Globus pallidus (tissue), 1 donor: ENCODE measurements around the gene SMAD6.
"Not testable (repeated sequence)": the region's sequence is repeated elsewhere in the genome, so short reads cannot be mapped to it uniquely, and the experiment has no call there.

Experiments used
- DNase-seq: peaks from one replicate; pipeline ENCODE4 v3.0.0-alpha.2; 2015; ENCODE audit warnings: low spot score

SMAD6 gene

DNA sequence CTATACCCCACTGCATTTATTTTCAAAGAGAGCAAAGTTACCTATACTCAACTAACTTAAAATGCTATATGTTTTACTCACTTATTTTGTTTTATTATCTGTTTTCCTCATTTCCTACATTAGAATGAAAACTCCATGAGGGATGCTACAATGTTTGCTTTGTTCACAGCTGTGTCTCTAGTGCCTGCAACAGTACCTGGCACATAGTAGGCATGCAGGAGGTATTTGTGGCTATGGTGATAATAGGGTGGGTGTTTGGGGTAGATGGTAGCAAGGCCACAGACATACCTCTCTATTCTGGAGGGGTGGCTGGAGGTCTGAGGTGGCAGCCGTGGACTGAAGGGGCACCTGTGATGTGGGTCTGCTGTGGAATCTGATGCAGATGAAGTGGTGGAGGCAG lies 24.7 kb upstream of the SMAD6 start:
- no peak for DNase-seq

DNA sequence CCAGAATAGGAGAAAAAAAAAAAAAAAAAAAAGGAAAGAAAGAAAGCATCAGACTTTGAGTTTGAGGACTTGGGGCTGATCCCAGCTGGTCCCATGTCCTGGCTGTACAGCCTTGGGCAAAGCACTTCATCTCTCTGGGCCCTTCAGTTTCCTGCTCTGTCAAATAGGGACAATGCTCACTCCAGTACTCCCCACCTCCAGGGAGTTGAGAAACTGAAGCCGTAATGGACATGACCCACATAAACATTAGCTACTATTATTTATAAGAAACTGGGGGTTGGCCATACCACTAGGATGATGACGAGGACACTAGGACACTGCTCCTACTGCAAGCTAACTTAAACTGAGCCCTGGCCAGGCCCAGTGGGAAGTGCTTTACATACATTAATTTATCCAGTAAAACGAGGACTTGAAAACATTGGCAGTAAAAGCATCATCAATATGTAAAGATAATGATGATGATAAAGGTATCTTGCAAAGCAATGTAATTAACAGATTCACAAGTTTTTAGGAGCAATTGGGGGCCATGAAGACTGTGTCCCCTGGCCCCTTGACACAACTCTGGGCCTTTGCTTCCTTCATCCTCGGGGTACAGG lies 22.9 kb upstream of the SMAD6 start:
- no peak for DNase-seq

DNA sequence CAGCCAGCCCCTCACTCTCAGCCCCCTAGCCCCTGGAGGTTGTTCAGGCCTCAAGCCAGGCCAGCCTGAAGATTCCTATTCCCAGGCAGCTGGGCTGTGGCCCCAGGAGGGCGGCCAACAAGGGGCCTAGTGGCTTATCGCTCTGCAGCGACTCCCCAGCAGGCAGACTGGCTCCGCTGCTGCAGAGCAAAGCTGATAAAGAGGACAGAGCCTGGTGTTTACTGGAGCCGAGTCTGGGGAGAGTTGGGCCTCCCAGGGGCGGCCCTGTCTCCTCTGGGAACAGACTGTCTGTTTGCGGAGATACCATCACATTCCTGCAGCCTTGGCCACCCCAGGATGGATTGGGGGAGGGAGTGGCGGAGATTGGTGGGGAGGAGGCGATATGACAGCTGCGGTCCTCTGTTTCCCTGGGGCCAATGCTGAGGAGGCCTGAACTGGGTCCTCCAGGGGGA lies 22.4 kb upstream of the SMAD6 start:
- no peak for DNase-seq

DNA sequence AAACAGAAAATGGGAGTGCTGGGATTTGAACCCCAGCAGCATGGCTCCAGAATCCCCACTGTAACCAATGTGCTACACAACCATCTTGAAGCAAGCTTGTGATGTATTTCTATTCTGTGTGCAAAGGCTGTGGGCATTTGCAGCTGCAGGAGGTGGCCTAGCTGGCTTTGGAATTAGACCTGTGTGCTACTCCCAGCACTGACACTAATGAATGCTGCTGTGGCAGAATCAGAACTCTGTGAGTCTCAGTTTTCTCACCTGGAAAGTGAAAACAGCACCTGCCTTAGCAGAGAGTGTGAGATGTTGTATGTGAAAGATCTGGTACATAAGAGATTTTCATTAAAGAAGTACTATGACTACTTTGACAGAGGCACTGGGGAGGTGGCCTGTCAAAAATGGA lies 21.5 kb upstream of the SMAD6 start:
- no peak for DNase-seq

DNA sequence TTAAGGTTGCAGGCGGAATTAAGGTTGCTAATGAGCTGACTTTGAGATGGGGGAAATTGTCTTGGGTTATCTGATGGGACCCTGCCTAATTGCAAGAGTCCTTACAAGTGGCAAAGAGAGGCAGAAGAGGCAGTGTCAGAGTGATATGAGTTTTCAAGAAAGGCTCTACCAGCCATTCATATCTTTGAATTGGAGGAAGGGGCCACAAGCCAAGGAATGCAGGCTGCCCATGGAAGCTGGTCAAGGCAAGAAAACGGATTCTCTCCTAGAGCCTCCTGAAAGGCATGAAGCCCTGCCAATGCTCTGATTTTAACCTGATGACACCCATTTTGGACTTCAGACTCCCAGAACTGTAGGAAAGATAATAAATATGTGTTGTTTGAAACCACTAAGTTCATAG lies 20.6 kb upstream of the SMAD6 start:
- DNase-seq: no peak

DNA sequence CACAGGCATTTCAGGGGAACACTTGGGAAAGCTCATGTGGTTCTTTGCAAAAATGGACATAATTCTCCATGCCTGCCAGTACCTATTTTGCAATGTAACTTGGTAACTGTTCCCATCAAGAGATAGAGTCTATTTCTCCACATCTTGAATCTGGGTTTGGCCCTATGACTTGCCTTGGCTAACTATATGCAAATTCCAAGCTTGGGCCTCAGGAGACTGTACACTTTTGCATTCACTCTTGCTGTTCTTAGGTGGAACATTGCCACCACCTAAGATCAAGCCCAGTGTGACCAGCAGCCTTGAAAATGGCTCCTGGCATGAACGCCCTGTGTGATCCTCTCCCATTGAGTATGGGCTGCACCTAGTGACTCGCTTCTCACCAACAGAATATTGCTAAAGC lies 19.8 kb upstream of the SMAD6 start:
- DNase-seq: no peak

DNA sequence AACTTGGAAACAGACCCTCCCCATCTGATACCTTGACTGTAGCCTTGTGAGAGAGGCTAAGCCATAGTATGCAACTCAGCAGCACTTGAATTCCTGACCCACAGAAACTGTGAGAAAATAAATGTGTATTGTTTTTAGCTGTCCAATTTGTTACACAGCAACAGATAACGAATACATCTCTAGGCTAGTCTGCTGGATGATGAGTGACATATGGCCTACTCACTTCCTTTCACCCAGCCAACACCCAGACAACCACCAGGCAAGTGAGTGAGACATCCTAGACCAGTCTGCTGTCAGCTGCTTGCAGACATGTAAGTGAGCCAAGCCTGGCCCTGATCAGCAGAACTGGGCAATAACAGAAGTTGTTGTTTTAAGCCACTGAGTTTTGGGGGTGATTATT lies 19.2 kb upstream of the SMAD6 start:
- DNase-seq: no peak

DNA sequence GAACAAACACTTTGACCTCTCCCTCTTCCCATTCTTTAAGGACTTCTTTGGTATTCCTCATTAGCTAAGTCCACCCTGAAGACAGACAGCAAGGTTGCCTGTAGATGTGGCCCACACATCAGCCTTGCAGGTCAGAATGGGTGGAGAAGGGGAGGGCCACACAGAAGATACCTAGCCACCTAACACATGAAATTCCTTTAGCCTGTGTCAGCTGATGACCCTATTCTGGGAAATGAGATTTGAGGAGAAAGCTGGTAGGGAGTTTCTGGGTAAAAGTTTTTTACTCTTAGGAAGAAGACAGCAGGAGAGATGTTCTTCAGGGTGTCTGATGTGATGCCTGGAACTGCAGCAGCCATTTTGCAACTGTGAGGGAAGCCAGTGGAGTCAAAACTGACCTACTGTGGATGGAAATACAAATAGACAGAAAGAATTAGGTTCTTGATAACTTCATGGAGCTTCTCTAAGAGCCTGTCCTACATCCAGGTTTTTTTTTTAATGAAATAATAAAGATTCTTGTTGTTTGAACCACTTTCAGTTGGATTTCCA lies 17.8 kb upstream of the SMAD6 start:
- DNase-seq: no peak

DNA sequence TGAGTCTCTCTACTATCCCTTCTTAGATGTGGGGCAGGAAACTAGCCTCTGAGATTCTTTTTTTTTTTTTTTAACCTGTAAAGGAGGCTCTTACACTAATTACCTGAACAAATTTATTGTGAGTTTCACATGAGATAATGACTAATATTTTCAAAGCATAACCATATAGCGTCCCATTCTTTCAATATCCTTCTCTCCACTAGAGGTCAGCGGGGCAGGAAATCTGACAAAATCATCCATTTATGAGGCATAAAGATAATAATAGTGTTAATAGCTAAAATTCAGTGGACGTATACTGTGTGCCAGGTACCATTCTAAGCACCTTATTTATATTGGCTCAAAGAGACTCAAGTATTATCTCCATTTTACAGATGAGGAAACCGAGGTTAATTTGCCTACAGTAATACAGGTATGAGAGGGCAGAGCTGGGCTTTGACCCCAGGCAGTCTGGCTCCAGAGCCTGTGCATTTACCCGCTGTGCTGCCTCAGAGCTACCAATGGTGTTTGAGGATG lies 16.3 kb upstream of the SMAD6 start:
- DNase-seq: no peak

DNA sequence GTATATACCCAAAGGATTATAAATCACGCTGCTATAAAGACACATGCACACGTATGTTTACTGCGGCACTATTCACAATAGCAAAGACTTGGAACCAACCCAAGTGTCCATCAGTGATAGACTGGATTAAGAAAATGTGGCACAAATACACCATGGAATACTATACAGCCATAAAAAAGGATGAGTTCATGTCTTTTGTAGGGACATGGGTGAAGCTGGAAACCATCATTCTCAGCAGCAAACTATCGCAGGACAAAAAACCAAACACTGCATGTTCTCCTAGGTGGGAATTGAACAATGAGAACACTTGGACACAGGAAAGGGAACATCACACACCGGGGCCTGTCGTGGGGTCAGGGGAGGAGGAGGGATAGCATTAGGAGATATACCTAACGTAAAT lies 11.1 kb upstream of the SMAD6 start:
- not testable (repeated sequence) for DNase-seq

DNA sequence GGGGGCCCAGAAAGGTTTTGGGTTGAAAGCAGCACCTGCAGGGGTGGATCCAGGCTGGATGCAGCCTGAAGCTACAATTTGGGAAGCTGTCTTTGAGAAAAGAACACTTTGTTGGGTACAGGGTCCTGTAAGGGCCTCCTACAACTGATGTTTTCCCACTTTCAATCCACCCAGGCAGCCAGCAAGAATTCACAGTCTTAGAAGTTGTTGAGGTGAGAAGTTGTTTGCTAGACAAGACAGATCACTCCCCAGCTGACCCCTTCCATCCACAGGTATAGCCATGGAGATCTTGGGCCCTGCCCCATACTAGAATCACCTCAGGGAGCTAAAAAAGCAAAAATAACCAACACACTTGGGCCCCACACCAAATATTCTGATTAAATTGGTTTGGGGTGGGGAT lies 10.3 kb upstream of the SMAD6 start:
- no peak for DNase-seq

DNA sequence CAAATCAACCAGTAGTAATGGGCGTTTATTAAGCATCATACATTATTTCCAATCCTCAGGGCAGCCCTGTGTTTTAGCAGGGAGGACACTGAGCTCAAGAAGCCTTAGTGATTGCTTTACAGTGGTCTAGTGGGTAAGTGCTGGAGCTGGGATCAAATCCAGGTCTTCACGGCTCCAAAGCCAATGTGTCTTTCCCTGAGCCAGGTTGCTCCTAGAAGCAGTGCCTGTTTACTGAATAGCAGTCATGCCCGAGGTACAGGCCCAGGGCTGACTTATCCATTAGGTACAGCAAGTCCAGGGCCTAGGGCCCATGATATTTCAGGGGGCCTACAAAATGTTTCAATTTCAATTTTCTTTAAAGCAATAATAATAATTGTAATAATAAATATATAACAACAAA lies 9.6 kb upstream of the SMAD6 start:
- no peak for DNase-seq

DNA sequence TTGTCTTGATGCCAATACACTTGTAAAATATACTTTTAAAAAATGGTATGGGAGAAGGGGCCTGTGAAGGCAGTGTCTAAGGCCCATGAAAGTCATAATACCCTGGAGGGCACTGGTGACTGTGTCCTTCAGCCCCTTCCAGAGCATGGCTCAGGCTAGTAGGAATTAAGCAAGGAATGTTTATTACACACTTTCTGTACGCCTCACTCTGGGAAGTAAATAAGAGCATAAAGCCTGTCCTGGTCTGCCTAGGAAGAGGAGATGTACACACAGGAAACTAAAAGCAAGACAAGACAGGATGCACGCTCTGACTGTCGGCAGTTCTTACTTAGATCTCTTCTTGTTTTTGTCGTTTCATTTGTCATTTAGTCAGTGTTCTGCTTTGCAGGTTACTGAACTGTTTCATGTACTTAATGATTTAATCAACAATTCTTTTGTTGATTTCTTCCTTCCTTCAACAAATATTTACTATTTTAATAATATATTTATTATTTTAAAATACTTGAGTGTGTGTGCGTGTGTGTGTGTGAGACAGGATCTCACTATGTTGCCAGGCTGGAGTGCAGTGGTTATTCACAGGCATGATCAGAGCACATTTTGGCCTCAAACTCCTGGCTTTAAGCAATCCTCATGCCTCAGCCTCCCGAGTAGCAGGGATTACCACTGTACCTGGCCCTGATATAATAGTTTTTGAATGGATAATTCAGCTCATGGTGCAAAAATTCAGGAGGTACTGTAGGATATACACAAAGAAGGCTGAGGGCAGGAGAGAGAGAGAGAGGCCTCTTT lies 9.0 kb upstream of the SMAD6 start:
- DNase-seq: no peak

DNA sequence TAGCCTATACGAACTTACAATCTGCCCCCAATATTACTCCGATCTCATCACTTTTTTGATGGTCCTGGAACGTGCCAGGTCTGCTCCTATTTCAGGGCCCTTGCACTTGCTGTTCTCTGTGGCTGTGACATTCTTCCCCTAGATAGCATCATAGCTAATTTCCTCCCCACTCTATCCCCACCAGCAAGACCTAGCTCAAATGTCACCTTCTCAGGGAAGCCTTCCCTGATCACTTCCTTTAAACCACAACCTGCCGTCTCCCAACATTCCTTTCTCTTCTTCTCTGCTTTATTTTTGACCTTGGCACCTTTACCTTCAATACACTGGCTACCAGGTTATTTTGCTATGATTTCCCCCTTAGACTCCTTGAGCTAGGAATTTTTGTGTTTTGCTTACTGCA lies 5.3 kb upstream of the SMAD6 start:
- no peak for DNase-seq

DNA sequence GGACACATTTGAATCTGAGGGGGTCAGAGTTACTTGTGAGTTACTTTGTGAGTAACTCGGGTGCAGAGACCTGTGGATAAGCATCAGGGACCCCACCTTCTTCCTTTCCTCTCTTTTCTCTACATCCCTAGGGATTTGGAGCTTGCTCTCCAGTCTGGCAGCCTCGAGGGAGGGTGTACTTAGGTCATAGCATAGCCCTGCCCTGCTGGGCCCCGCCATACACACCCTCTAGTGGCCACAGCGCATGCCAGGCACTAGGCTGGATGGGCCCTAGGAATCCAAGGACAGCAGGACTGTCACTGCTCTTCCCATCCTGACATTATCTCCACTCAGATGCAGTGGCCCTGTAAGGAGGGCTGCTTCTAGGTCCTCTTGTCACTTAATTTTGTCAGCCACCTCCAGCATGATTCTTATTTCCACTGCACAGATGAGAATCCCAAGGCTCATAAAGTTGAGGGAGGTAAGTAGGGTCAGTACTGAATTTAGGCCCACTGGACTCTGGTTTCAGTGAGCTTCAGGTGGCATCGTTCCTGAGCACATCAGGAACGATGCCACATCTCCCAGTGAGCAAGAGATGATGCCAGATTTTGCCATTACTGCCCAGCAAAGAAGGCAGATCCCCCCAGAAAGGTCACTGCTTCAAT lies 3.6 kb upstream of the SMAD6 start:
- DNase-seq: peak; percentile 47

DNA sequence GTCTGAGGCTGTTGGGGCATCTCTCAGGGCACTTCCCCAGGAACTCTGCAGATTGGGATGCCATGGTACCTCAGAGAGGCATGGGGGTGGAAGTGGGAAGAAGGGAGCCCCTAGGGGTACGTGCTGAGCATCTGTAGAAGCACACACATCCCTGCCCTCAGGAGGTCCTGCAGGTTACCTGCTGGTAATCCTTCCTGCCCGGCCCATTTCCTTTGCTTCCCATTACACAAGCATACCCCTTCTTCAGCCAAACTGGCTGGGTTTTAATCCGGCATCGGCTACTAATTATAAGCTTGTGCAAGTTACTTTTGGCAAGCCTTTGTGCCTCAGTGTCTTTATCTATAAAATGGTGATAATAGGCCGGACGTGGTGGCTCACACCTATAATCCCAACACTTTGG lies 3.1 kb upstream of the SMAD6 start:
- DNase-seq: no peak

DNA sequence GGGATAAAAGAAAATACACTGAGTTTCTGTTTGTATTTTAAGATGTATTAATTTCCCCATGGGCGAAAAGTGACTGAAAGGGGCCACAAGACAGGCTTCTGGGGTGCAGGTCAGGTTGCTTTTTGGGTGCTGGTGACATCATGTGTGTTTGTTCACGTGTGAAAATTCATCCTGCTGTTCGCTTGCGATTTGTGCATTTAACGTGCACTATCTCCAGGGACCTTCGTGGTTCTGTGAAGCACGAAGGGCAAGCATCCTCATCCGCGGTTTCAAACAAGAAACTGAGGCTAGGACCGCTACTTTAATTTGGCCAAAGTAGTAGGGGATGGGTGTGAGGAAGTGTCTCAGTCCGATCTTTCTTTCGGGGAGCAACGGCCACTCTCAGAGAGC lies 1.6 kb upstream of the SMAD6 start:
- DNase-seq: no peak

DNA sequence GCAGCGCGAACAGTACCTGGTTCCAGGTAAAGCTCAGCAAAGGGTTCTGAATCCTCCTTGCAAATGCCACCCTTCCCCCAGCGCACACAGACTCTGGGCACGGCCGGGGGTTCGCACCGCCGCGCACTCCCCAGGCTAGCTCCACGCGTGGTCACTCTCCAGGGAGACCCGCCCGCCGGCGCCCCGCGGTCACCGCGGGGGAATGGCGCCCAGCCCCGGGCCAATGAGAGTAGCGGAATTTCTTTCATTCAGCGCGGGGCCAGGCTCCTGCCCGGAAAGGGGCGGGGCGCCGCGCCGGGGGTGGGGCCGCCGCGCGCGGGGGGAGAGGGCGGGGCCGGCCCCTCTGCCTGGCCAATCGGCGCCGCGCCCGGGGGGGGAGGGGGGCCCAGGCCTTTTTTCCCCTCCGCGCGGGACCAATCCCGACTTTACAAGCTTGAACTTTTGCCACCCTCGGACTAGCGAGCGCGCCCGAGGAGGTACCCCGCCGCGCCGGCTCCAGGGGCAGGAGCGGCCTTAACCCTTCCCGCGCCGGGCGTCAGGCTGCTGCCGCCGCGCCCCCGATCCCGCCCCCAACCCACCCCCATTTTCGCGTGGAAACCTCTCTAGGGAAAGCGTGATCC lies 1.1 kb upstream of the SMAD6 start:
- DNase-seq: peak; percentile 83

DNA sequence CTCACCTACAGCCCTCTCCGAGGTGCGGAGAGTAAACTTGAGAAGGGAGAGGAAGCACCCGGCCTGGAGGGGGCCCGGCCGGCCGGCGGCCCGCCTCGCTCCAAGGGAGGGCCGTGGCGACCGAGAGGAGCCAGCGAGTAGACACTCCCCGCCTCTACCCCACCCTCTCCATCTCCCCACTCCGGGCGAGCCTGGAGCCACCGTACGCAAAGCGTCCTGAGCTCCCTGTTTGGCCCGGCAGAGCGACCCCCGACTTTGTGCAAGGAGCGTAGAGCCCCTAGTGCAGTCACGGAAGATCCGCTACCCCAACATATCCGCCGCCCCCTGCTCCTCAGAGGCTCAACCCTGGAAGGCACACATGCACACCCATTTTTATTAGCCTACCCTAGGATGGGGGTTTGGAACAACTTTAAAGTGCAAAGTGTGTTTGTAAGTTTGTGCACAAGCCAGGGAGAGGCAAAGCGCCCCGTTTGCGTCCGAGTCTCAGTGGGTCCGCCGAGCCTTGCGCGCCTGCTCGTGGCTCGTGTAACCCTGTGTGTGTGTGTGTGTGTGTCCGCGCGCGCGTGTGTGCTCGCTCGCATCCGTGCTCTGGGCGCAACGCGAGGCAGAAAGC lies 508 bp upstream of the SMAD6 start:
- DNase-seq: no peak

DNA sequence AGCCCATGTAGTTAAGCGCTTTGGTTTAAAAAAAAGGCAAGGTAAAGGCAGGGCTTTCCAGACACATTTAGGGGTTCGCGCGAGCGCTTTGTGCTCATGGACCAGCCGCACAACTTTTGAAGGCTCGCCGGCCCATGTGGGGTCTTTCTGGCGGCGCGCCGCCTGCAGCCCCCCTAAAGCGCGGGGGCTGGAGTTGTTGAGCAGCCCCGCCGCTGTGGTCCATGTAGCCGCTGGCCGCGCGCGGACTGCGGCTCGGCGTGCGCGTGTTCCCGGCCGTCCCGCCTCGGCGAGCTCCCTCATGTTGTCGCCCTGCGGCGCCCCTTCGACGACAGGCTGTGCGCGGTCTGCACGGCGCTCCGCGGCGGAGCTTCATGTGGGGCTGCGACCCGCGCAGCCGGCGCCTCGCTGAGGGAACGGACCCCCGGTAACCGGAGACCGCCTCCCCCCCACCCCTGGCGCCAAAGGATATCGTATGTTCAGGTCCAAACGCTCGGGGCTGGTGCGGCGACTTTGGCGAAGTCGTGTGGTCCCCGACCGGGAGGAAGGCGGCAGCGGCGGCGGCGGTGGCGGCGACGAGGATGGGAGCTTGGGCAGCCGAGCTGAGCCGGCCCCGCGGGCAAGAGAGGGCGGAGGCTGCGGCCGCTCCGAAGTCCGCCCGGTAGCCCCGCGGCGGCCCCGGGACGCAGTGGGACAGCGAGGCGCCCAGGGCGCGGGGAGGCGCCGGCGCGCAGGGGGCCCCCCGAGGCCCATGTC lies 927 bp downstream of the SMAD6 start:
- no peak for DNase-seq

DNA sequence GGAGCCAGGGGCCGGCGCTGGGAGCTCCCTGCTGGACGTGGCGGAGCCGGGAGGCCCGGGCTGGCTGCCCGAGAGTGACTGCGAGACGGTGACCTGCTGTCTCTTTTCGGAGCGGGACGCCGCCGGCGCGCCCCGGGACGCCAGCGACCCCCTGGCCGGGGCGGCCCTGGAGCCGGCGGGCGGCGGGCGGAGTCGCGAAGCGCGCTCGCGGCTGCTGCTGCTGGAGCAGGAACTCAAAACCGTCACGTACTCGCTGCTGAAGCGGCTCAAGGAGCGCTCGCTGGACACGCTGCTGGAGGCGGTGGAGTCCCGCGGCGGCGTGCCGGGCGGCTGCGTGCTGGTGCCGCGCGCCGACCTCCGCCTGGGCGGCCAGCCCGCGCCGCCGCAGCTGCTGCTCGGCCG lies 1.5 kb downstream of the SMAD6 start:
- no peak for DNase-seq
